Trophoblast cell (in vitro differentiated cells and primary cell): Measurements from ENCODE around the gene RTN4R.

ENCODE experiments used
- DNase-seq, 2 donors: peaks; one replicate each; pipeline ENCODE4 v3.0.0-alpha.2; 2016
- H2AFZ ChIP-seq: 2 replicates; pipeline ENCODE4 v1.6.1; 2013; ENCODE audit warnings: low read length, moderate library complexity, mild to moderate bottlenecking; ENCODE audit not compliant: insufficient read depth, poor library complexity
- H2AK5ac ChIP-seq: 2 replicates; pipeline ENCODE4 v1.6.1; 2013; ENCODE audit warnings: mild to moderate bottlenecking, low read length
- H2BK120ac ChIP-seq: 2 replicates; pipeline ENCODE4 v1.6.1; 2013; ENCODE audit warnings: low read length, mild to moderate bottlenecking, moderate library complexity; ENCODE audit not compliant: insufficient read depth, poor library complexity
- H2BK12ac ChIP-seq: 2 replicates; pipeline ENCODE4 v1.6.1; 2013; ENCODE audit warnings: mild to moderate bottlenecking, low read length, moderate library complexity
- H2BK5ac ChIP-seq: 2 replicates; pipeline ENCODE4 v1.6.1; 2013; ENCODE audit warnings: low read length, low read depth, moderate library complexity, mild to moderate bottlenecking; ENCODE audit not compliant: poor library complexity
- H3K14ac ChIP-seq: 2 replicates; pipeline ENCODE4 v1.6.1; 2013; ENCODE audit warnings: mild to moderate bottlenecking, low read length
- H3K18ac ChIP-seq: 2 replicates; pipeline ENCODE4 v1.6.1; 2013; ENCODE audit warnings: mild to moderate bottlenecking, low read length
- H3K23ac ChIP-seq: 2 replicates; pipeline ENCODE4 v1.6.1; 2013; ENCODE audit warnings: low read length
- H3K27ac ChIP-seq: 2 replicates; pipeline ENCODE4 v1.5.1; 2013; ENCODE audit warnings: low read depth, mild to moderate bottlenecking, inconsistent platforms, low read length, moderate library complexity
- H3K27me3 ChIP-seq: 2 replicates; pipeline ENCODE4 v1.6.1; 2013; ENCODE audit warnings: inconsistent platforms, mild to moderate bottlenecking, low read length, moderate library complexity; ENCODE audit not compliant: insufficient read depth
- H3K36me3 ChIP-seq, 2 experiments: 1 replicate in 1 of 2; 2 replicates in 1 of 2; pipeline ENCODE4 v1.6.1; 2013; ENCODE audit warnings: low read length in 2 of 2, mild to moderate bottlenecking in 2 of 2, moderate library complexity in 1 of 2; ENCODE audit not compliant: insufficient read depth in 2 of 2, control insufficient read depth in 1 of 2
- H3K4ac ChIP-seq: 2 replicates; pipeline ENCODE4 v1.6.1; 2013; ENCODE audit warnings: low read depth, mild to moderate bottlenecking, low read length, moderate library complexity
- H3K4me1 ChIP-seq, 2 experiments: 1 replicate in 1 of 2; 2 replicates in 1 of 2; pipeline ENCODE4 v1.6.1; 2013; ENCODE audit warnings: low read length in 2 of 2, mild to moderate bottlenecking in 2 of 2, moderate library complexity in 1 of 2; ENCODE audit not compliant: insufficient read depth in 2 of 2, control insufficient read depth in 1 of 2
- H3K4me2 ChIP-seq: 2 replicates; pipeline ENCODE4 v1.6.1; 2013; ENCODE audit warnings: inconsistent platforms, mild to moderate bottlenecking, low read length, moderate library complexity
- H3K4me3 ChIP-seq: 2 replicates; pipeline ENCODE4 v1.5.1; 2013; ENCODE audit warnings: mild to moderate bottlenecking, low read depth, low read length, inconsistent platforms
- H3K79me1 ChIP-seq: one replicate; pipeline ENCODE4 v1.6.1; 2013; ENCODE audit warnings: low read length
- H3K79me2 ChIP-seq: 2 replicates; pipeline ENCODE4 v1.6.1; 2013; ENCODE audit warnings: low read length, mild to moderate bottlenecking; ENCODE audit not compliant: control insufficient read depth, insufficient read depth, poor library complexity
- H3K9ac ChIP-seq: 2 replicates; pipeline ENCODE4 v1.6.1; 2013; ENCODE audit warnings: mild to moderate bottlenecking, low read length
- H3K9me3 ChIP-seq: 2 replicates; pipeline ENCODE4 v1.6.1; 2013; ENCODE audit warnings: low read depth, mild to moderate bottlenecking, control low read depth, inconsistent platforms, low read length; ENCODE audit not compliant: insufficient read depth
- H4K12ac ChIP-seq: 2 replicates; pipeline ENCODE4 v1.6.1; 2013; ENCODE audit warnings: low read depth, mild to moderate bottlenecking, low read length, moderate library complexity
- H4K8ac ChIP-seq: 2 replicates; pipeline ENCODE4 v1.6.1; 2013; ENCODE audit warnings: low read depth, mild to moderate bottlenecking, low read length, moderate library complexity
- H4K91ac ChIP-seq: one replicate; pipeline ENCODE4 v1.6.1; 2013; ENCODE audit warnings: low read depth, mild to moderate bottlenecking, low read length, moderate library complexity
- WGBS: extraction: QIAGEN DNeasy Blood & Tissue Kit; methylation state at CpG from one replicate; pipeline ENCODE4 v1.1.7; 2013; ENCODE audit warnings: missing lambda C conversion rate; ENCODE audit not compliant: insufficient read length, insufficient coverage; ENCODE audit errors: extremely low coverage; 5-methylcytosine and 5-hydroxymethylcytosine counted together

RTN4R gene

DNA sequence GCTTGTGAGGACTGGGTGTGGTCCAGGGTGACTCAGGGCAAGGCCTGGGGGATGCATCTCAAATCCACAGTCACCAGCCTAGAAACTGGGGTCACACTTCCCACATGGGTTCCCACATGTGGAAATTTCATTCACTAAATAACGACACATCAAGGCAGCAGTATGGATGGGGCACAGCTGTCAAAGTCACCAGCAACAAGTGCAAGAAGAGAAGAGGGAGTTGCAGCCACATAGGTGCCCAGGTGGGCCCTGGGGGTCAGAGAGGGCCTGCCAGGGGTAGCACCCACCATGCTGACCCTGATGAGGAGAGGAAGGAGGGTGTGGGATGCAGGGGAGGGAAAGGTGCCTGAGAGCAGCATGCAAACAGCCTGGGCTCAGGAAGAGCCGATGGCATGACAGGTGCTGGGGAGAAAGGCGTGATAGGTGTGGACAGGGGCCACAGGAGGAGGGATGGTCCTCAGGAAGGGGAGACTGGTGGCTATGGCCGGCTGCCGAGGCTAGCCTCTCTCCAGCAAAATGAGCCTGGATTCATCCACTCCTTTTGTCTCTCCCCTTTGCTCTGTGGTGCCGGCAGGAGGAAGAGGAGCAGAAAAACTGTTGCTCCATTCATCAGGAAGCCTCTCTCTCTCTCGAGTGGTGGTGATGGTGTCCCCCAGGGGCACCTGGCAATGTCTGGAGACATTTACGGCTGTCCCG is 29.4 kb upstream of the RTN4R start:
- WGBS: no CpG with 5 or more reads among the region's 9 CpGs
- H3K23ac ChIP-seq: no peak overlapping the region
- H3K79me2 ChIP-seq: no peaks in the 10 kb centered on the region
- H3K27ac ChIP-seq: no peak overlapping the region
- H3K14ac ChIP-seq: no peak overlapping the region
- H3K9me3 ChIP-seq: peaks cover 2% of the 10 kb centered on the region
- H3K9ac ChIP-seq: no peak overlapping the region
- no peak overlapping the region for H2BK12ac ChIP-seq
- H4K8ac ChIP-seq: no peak overlapping the region
- no peak overlapping the region for H3K4me2 ChIP-seq
- H3K4me3 ChIP-seq: no peak overlapping the region
- no peak overlapping the region for H2BK5ac ChIP-seq
- no peaks in the 10 kb centered on the region for H3K36me3 ChIP-seq
- no peak overlapping the region for H4K91ac ChIP-seq
- H3K4ac ChIP-seq: no peak overlapping the region
- no peak overlapping the region for H2AK5ac ChIP-seq
- peaks cover 25% of the 10 kb centered on the region for H3K27me3 ChIP-seq
- H3K18ac ChIP-seq: no peak overlapping the region
- H2BK120ac ChIP-seq: no peak overlapping the region
- no peak overlapping the region for H2AFZ ChIP-seq
- peaks cover 6 to 10% of the 10 kb centered on the region in 2 experiments for H3K4me1 ChIP-seq
- no peaks in the 10 kb centered on the region for H3K79me1 ChIP-seq
- no peak for DNase-seq
- no peak overlapping the region for H4K12ac ChIP-seq

DNA sequence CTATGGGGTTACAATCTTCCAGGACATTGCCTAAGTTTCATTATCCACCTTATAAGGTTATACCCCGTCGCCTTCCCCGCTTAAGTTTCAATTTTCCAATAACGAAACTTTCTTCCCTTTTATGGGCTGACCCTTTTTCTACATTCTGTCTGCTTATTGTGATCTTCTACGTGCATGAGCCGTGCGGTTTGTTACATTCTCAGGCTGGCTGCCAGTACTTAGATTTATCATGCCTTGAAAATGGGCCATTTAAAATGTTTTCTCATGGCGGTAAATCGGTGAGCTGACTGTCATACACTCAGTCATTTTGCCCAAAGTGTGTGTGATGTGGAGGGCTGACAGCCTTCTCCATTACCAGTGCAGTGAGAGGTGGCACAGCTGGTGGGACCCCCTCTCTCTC is 28.5 kb upstream of the RTN4R start:
- no peak overlapping the region for H3K14ac ChIP-seq
- H3K18ac ChIP-seq: no peak overlapping the region
- H2BK12ac ChIP-seq: no peak overlapping the region
- H3K9me3 ChIP-seq: peaks cover 2% of the 10 kb centered on the region
- no peak overlapping the region for H4K12ac ChIP-seq
- no CpG with 5 or more reads among the region's 9 CpGs for WGBS
- H3K79me1 ChIP-seq: no peaks in the 10 kb centered on the region
- no peak overlapping the region for H3K4ac ChIP-seq
- H3K9ac ChIP-seq: no peak overlapping the region
- H3K23ac ChIP-seq: no peak overlapping the region
- no peak overlapping the region for H4K91ac ChIP-seq
- H3K4me2 ChIP-seq: no peak overlapping the region
- no peaks in the 10 kb centered on the region for H3K79me2 ChIP-seq
- peaks cover 6 to 10% of the 10 kb centered on the region in 2 experiments for H3K4me1 ChIP-seq
- no peak overlapping the region for H3K4me3 ChIP-seq
- peaks cover 25% of the 10 kb centered on the region for H3K27me3 ChIP-seq
- H2BK5ac ChIP-seq: no peak overlapping the region
- H2BK120ac ChIP-seq: no peak overlapping the region
- H3K36me3 ChIP-seq: no peaks in the 10 kb centered on the region
- no peak overlapping the region for H3K27ac ChIP-seq
- H2AFZ ChIP-seq: no peak overlapping the region
- no peak for DNase-seq
- no peak overlapping the region for H4K8ac ChIP-seq
- no peak overlapping the region for H2AK5ac ChIP-seq

DNA sequence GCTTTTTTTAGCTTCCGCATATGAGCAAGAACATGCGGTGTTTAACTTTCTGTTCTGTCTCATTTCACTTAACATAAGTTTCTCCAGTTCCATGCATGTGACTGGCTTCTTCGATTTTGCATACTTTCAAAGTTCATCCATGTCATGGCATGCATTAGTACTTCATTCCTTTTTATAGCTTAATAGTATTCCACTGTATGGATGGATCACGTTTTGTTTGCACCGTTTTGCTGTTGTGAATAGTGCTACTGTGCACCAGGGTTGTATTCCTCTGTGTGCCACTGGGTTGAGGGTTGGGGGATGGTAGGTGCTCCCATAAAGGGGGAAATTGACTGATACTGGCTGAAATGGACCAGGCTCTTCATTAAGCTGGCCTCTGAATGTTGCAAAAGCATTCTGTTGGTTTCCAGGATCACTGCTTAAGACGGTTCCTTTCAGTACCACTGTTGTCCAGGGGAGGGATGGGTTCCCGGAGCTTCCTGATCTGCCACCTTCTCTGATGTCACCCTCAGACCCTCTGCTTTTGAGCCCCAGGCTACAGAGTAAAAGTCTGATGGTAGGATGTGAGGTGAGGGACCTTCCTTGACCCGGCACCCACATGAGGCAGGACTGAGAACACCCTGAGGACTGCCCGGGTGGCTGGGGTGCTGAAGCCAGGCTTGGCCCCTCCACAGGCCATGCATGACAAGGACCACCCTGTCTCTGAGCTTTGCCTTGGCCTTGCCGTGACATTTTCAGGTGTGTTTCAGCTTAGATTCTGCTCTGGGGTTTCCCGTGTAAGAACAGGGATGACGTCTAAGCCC is 27.3 kb upstream of the RTN4R start:
- Histone ChIP-seq H3K4me2 (no peak overlapping the region), H4K8ac (no peak overlapping the region), H3K9ac (no peak overlapping the region), H3K27me3 (peaks cover 21% of the 10 kb centered on the region), H3K36me3 (no peaks in the 10 kb centered on the region), H3K4ac (no peak overlapping the region), H2AFZ (no peak overlapping the region), H3K79me1 (no peaks in the 10 kb centered on the region), H3K4me3 (peak overlapping the region; percentile 57), H2BK12ac (no peak overlapping the region), H4K91ac (no peak overlapping the region), H3K23ac (no peak overlapping the region), H3K9me3 (peaks cover 2% of the 10 kb centered on the region), H3K14ac (no peak overlapping the region), H2AK5ac (no peak overlapping the region), H4K12ac (no peak overlapping the region), H3K27ac (no peak overlapping the region), H2BK5ac (no peak overlapping the region), H3K4me1 (peaks cover 6 to 10% of the 10 kb centered on the region in 2 experiments), H3K18ac (no peak overlapping the region), H3K79me2 (no peaks in the 10 kb centered on the region), H2BK120ac (no peak overlapping the region)
- no CpG with 5 or more reads among the region's 12 CpGs for WGBS
- no peak for DNase-seq

DNA sequence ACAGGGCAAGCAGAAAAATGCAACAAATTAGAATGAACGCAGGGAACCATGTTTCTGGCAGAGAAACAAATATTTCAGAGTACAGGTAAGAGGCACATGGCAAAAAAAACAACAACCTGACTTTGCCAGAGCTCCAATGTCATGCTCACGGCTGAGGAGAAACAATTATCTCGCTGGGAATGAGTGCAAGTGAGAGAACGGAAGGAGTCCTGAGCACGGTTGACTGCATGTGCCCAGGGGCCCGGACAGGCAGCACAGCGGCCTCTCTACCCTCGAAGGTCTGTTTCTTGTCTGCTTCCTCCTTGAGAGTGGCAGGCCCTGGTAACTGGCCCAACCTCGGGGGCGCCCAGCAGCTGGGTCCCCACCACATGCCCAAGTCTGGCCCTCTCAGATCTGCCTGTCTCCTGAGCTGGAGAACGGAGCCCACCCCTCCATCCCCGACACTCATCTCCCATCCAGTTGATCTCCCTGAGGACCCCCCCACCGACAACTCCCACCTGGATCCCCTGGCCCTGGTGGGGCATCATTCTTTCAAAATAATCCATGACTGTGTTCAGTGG is 24.6 kb upstream of the RTN4R start:
- Histone ChIP-seq H2BK12ac (no peak overlapping the region), H3K27me3 (no peaks in the 10 kb centered on the region), H4K12ac (no peak overlapping the region), H3K14ac (no peak overlapping the region), H2BK120ac (no peak overlapping the region), H4K91ac (no peak overlapping the region), H3K23ac (no peak overlapping the region), H3K4ac (no peak overlapping the region), H2AFZ (no peak overlapping the region), H3K79me2 (no peaks in the 10 kb centered on the region), H3K4me2 (no peak overlapping the region), H3K4me3 (no peak overlapping the region), H3K4me1 (no peaks in the 10 kb centered on the region), H4K8ac (no peak overlapping the region), H3K36me3 (no peaks in the 10 kb centered on the region), H3K27ac (no peak overlapping the region), H3K9ac (no peak overlapping the region), H3K9me3 (no peaks in the 10 kb centered on the region), H2AK5ac (no peak overlapping the region), H3K79me1 (no peaks in the 10 kb centered on the region), H2BK5ac (no peak overlapping the region), H3K18ac (no peak overlapping the region)
- no peak for DNase-seq
- no CpG with 5 or more reads among the region's 13 CpGs for WGBS
